NB4 (cell line): ENCODE results near the gene GSDMA.

Experiments
- POLR2A ChIP-seq: IDR thresholded peaks from 2 replicates; pipeline ENCODE4 v1.6.1; 2011; ENCODE audit warnings: mild to moderate bottlenecking; ENCODE audit not compliant: insufficient read length; ENCODE audit errors: extremely low read depth
- TF ChIP-seq, protein P1 (sequence below): IDR thresholded peaks from one replicate; pipeline ENCODE4 v1.5.1; 2012; ENCODE audit warnings: low read depth, low read length
- TF ChIP-seq, protein P2 (sequence below): IDR thresholded peaks from 2 replicates; pipeline ENCODE4 v1.6.1; 2011; ENCODE audit warnings: low read depth, low read length

DNA sequence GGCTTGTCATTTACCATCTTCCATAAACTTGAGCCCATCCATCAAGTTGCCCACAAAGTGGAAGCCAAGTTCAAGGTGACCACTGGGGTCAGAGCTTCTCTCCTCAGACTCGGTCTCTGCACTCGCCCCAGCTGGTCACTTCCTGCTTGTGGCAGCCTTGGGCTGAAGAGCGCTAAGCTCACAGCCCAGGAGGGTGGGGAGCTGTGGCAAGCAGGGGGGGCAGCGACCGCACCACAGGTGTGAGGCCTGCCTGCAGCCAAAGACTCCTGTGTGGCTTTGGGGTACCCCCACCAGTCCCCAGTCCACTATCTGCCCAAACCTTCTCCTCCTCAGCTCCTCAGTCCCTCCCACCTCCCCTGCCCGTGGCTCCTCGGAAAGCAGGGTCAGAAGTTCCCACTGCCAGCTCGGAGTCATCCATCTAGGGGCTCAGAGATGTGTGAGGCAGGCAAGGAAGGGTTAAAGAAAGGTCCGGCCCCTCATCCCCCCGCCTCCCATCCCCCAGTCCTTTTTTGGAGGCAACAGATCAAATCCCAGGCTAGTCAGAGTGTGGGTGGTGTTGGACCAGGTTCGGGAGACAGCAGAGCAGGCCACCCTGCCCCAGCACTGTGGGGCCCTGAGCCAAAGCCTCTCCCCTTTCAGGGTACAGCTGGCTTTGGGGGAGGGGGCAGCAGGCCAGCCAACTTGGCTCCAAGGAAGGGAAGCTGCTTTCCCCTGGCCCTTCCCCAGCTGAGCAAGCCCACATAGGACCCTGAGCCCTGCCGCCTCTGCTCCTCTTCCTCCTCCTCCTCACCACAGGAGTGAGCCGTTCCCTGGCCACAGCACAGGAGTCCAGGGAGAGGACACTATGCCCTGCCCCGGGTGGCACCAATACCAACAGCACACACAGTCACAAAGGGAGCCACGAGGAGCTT is 55.7 kb downstream of the GSDMA start:
- no peak for TF ChIP-seq POLR2A
- TF ChIP-seq, protein P1, sequence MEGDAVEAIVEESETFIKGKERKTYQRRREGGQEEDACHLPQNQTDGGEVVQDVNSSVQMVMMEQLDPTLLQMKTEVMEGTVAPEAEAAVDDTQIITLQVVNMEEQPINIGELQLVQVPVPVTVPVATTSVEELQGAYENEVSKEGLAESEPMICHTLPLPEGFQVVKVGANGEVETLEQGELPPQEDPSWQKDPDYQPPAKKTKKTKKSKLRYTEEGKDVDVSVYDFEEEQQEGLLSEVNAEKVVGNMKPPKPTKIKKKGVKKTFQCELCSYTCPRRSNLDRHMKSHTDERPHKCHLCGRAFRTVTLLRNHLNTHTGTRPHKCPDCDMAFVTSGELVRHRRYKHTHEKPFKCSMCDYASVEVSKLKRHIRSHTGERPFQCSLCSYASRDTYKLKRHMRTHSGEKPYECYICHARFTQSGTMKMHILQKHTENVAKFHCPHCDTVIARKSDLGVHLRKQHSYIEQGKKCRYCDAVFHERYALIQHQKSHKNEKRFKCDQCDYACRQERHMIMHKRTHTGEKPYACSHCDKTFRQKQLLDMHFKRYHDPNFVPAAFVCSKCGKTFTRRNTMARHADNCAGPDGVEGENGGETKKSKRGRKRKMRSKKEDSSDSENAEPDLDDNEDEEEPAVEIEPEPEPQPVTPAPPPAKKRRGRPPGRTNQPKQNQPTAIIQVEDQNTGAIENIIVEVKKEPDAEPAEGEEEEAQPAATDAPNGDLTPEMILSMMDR: no peak
- TF ChIP-seq, protein P2, sequence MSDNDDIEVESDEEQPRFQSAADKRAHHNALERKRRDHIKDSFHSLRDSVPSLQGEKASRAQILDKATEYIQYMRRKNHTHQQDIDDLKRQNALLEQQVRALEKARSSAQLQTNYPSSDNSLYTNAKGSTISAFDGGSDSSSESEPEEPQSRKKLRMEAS: no peak
